COR-L47 (cell line): Measurements from ENCODE around the gene MAML3.

Experiments used
- DNase-seq: peaks from one replicate; lab custom pipeline; 2025; lab: John Stamatoyannopoulos, UW

Gene MAML3

GRCh38 chr4:139754938-139755337, 399.0 kb downstream of the MAML3 start:
- no peak for DNase-seq

DNA sequence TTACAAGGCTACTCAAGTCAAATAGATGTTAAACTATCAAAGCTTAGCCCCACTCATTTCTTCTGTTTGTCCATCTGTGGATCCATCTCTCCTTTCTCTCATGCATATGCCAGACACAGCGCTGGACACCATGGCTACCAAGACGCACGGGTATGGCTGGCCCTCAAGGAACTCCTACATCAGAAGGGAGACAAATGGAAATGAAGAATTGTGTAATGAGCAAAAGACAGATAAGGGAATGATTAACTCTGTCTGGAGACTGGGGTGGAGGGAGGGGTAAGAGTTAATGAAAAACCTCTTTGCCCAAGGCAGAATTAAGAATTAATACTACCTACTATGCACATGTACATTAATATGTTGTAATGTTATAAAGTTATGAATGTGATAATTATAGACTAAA, 400.3 kb downstream of the MAML3 start:
- no peak for DNase-seq

DNA sequence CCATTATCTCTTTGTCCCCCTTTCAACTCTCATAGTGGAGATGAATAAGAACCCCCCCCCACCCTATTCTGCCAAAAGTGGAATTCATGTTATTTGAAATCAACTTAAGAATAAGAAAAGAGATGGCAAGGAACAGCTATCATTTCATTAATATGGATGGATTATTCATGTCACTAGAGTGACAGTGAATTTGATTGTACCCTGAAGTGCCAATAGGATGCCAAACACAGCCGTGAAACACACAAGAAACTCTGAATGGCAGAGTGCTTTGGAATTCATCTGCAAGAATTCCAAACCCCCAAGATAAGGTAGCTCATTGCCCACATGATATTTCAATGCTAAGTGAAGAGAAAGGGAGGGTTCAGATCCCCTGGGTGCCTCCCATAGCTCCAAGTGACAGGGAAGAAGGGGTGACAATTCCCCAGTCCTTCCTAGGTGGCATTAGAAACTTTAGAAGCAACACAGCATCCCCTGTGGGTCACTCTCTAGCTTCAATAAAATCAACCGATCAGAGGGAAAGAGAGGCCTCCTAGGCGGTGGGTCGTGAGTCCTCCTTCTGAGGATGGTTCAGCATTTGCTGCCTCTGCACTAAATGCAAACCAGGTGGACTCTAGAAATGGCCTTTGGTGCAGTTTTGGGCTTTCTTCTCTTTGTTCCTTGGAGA, 404.0 kb downstream of the MAML3 start:
- DNase-seq = no peak

- no peak for DNase-seq
Observed at GRCh38 chr4:139749338-139749737, 404.6 kb downstream of the MAML3 start.

DNA sequence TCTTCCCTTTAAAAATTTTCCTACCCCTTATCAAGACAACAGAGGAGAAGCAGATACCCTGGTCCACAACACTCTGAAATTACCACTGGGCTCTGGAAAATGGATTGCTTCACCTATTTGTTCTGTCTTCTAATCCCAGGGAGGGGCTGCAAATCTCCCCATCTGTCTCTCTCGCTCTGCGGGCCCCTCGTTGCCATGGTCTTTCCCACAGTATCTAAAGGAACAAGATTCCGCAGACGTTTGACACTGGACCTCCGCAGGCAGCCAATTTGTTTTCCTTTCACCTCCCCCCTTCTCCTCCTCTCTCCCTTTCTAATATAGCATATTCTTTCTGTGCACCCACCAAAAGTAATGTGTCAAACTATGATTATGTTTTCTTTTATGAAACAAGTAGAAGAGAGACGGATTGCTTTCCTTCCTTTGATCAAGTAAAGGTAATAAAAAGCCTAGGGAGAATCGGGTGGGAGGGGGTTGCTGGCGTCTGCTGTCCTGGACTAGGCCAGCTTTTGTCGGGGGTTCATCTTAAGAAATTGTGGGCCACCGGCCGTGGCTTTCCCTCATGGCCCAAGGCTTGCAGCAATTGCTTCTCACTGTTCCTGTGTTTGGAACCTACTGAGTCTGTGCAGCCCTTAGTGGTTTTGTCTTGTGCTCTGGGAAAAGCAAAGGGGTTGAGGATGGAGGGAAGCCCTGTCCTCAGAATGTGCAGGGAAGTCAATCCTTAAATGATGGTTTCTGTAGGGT, 407.4 kb downstream of the MAML3 start:
- DNase-seq = no peak

- DNase-seq = no peak
Observed at GRCh38 chr4:139745111-139745639, 408.8 kb downstream of the MAML3 start.

DNA sequence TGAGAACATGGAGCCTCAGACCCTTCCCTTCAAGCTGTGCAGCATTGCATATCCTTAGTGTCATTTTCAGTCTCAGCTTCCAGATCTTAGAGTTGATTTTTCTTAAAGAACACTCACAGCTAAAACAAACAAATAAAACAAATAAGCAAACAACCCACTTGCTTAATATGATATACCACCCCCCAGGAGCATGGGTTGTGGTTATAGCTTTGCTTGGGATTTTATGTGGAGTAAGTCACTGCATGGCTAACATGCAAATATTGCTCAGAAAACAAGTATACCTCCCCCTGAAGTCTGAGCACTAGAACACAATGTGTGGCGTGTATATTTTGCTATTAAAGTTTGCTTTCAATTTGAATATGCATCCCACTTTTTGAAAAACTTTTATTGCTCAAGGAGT, 409.8 kb downstream of the MAML3 start:
- no peak for DNase-seq

GRCh38 chr4:139743027-139743426, 411.0 kb downstream of the MAML3 start:
- DNase-seq = no peak

DNA sequence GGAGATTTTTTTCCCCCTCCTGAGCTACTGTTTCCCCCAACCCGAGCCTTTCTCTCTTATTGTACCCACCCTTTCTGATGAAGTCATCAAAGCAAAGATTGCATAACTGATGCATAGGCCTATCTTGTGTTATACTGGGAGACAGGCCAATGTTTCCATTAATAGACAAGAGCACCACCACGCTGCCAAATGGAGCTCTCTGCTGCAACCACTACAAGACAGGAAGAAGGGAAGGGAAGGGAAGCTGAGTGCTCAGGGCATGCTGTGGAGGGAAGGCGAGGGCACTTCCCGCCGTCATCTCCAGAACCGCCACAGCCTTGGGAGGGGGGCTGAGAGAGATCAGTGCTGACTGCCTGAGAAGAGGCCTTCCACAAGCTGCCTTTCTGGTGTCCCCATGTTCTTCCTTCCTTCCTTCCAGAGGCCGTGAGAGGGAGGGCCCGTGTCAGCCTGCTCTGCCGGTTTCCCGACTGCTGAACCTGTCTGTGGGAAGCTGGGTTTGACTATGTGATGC, 413.4 kb downstream of the MAML3 start:
- peak; percentile 14 for DNase-seq

- DNase-seq = no peak
Observed at GRCh38 chr4:139740121-139740520, 413.9 kb downstream of the MAML3 start.

DNA sequence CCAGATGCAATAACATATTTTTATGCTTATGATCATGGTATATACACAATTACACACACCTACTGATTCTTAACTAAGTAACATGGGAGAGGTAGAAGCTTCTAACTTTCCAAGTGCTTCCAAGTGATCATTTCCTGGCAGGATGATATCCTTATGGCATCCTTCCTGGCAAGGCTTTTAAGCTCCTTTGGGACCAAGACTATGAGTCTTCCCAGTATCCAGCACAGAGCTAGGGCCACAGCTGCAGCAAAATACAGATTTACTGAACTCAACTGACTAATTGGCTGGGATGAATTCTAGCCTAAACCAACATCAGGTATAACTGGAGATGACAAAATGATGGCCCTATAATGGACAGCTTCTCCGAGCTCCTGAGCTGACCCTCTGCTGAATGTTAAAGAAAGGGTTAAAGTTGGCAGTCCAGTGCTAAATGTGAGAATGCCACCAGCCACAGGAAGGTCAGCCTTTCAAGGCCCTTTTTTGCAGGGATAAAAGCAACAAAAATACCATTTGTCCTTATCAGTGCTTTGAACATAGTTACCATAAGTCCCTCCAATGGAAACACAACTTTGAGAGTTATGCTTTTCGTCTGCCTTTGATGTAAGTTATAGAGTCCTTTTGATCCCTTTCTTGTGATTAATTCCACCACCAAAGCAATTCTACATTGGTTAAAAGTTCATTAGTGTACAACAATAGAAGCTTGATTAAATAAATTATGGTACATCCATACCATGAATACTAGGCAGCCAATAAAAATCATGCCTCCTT, 415.0 kb downstream of the MAML3 start:
- DNase-seq = no peak

DNA sequence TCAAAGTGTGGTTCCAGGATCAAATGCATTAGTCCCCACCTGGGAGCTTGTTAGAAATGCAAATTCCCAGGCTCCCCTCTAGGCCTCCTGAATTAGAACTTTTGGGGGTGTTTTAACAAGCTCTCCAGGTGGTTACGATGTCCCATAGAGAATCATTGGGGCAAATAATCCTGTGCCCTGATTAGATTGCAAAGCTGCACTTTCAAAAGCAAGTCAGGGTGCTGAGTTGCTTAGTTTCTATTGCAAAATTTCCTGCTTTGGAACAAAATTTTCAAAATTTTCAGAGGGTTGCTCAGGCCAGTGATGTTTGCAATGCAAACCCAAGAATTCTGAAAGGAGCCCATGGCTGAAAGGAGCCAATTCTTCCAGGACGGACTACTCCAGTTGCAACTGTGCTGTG, 417.3 kb downstream of the MAML3 start:
- DNase-seq = no peak

DNA sequence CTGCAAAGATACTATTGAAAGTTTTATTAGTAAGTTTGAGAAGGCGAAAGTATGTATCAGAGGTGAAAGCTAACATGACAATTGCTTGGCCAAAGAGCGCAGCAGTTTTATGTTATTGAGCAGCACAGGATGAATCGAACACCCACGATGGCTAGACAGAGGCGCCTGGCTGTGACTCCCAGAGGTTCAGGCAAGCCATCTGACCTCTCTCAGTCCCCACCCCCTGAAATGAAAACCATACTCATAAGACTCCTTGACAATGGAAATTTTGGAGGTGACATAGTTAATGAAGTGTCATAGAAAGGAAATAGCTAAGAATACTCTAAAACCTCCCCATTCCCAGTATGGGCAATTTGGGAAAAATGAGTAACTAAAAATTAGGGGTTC, 417.7 kb downstream of the MAML3 start:
- DNase-seq = no peak

GRCh38 chr4:139735381-139736273, 418.4 kb downstream of the MAML3 start:
- no peak for DNase-seq

DNA sequence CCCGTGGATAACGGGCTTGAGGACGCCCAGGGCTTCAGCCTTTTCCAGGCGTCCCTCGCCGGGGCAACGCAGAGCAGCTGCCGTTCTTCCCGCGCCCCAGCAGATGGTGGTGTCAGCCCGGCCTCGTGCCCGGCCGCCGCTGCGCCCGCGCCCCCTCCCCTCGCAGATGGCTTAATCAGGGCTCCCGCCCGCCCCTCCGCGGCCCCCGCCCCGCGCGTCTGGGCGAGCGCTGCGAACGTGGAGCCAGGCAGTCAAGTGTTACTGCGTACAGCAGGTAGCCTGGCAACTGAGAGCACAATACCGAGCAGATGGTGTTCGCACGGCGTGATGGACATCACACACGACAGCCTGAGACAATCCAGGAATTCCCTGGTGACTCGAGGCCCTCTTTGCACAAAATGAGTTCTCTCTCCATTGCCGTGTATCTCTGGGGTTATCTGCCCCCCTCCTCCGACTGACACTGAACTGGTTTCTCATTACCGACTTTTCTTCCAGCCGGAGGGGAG, 419.1 kb downstream of the MAML3 start:
- DNase-seq = peak; percentile 94

DNA sequence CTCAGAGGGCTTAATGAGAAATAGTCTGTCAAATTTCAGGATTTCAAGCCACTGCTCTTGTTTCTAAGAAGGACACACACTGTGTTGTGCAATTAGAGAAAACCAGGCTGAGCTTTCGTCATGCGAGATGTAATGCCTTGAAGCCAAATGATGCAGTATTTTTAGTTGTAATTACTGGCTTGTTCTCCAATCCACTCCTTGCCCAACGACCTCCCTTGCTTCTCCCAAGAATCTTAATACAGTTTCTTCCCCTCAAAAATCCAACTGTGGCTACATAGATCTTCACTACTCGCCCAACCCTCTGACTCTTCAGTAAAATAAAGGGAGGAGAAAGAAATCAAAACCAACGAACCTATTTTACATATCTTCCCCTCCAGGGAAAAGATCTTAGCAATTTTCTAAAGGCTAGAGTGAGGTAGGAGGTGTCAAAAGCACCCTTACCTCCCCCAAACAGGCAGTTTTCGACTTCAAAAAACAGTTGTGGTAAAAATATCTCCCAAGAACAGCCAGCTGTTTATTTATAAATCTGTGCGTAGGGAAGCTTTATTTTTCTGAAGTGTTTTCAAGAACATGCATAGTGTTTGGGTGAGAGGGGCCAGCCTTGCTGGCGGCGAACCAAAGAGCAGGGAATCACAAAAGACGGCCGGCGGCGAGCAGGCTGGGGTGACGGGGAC, 419.6 kb downstream of the MAML3 start:
- peak; percentile 20 for DNase-seq

GRCh38 chr4:139732991-139733570, 420.9 kb downstream of the MAML3 start:
- no peak for DNase-seq

- peak; percentile 85 for DNase-seq
Observed at GRCh38 chr4:139728840-139729239, 425.1 kb downstream of the MAML3 start.

DNA sequence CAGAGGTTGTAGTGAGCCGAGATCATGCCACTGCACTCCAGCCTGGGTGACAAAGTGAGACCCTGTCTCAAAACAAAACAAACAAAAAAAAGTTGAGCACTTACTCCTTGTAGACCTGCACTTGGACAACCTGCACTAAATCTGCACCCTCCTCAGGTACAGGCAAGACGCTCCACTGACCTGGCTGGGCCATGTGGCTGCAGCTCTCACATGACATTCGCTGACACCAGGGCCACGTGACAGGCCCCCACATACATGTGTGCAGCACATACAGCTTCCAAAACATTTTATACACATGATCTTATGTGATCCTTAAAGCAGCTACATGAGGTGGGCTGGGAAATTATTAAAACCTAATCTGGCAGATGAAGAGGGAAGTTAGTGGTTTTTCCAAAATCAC, 425.8 kb downstream of the MAML3 start:
- DNase-seq = no peak

GRCh38 chr4:139726615-139727014, 427.4 kb downstream of the MAML3 start:
- no peak for DNase-seq
